ENCODE results near the gene PLGRKT. TPM values are rescaled to one million over a fixed set of nuclear protein-coding genes. Genes with fewer than 3 reads are reported as not detected.
"Not testable (repeated sequence)": the region's sequence is repeated elsewhere in the genome, so short reads cannot be mapped to it uniquely, and the experiment has no call there.

PLGRKT gene
- total RNA-seq, 1 experiment from 2014 or later = 30.9 TPM

DNA sequence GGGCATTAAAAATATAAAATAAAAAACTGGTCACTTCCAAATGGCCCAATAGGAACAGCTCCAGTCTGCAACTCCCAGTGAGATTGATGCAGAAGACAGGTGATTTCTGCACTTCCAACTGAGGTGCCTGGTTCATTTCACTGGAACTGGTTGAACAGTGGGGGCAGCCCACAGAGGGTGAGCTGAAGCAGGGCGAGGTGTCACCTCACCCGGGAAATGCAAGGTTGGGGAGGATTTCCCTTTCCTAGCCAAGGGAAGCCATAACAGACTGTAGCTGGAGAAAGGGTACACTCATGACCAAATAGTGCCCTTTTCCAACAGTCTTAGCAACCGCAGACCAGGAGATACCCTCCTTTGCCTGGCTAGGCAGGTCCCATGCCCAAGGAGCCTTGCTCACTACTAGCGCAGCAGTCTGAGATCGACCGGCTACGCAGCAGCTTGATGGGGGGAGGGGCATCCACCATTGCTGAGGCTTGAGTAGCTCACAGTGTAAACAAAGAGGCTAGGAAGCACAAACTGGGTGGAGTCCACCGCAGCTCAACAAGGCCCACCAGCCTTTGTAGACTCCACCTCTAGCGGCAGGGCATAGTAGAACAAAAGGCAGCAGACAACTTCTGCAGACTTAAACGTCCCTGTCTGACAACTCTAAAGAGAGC is 110.7 kb downstream of the PLGRKT start:
- TF ChIP-seq, protein P1, sequence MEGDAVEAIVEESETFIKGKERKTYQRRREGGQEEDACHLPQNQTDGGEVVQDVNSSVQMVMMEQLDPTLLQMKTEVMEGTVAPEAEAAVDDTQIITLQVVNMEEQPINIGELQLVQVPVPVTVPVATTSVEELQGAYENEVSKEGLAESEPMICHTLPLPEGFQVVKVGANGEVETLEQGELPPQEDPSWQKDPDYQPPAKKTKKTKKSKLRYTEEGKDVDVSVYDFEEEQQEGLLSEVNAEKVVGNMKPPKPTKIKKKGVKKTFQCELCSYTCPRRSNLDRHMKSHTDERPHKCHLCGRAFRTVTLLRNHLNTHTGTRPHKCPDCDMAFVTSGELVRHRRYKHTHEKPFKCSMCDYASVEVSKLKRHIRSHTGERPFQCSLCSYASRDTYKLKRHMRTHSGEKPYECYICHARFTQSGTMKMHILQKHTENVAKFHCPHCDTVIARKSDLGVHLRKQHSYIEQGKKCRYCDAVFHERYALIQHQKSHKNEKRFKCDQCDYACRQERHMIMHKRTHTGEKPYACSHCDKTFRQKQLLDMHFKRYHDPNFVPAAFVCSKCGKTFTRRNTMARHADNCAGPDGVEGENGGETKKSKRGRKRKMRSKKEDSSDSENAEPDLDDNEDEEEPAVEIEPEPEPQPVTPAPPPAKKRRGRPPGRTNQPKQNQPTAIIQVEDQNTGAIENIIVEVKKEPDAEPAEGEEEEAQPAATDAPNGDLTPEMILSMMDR (conservative IDR thresholded peaks at IDR 0.05; ENCODE audit: low read depth, low read length) = no peak
- no peak for TF ChIP-seq EZH2 (IDR thresholded peaks at IDR 0.05; ENCODE audit: borderline replicate concordance, low read depth, low read length, poor library complexity, severe bottlenecking)
- intact Hi-C loops (cut with micrococcal nuclease; ENCODE audit: unreplicated experiment) = no loop called here
- Histone ChIP-seq H3K36me3 (ENCODE audit: insufficient read depth, low read length, poor library complexity, severe bottlenecking) (no peaks in the 10 kb centered on the region), H3K4me1 (ENCODE audit: insufficient read depth, low read length, poor library complexity, severe bottlenecking) (no peaks in the 10 kb centered on the region), H3K9me3 (ENCODE audit: low read depth, low read length, poor library complexity, severe bottlenecking) (no peaks in the 10 kb centered on the region), H3K4me3 (ENCODE audit: low read depth, low read length, poor library complexity, severe bottlenecking) (no peak overlapping the region), H3K27ac (ENCODE audit: low read depth, low read length, poor library complexity, severe bottlenecking) (no peak overlapping the region), H3K27me3 (replicated peaks; ENCODE audit: insufficient read depth, low read depth, low read length, poor library complexity) (no peaks in the 10 kb centered on the region)
- no peak for DNase-seq (ENCODE audit: low spot score)
- ChIA-PET CTCF (no interaction called here), POLR2A (ENCODE audit: low non-redundant PET) (no interaction called here)
- no TSS peak for BruUV-seq (replicated peaks)

DNA sequence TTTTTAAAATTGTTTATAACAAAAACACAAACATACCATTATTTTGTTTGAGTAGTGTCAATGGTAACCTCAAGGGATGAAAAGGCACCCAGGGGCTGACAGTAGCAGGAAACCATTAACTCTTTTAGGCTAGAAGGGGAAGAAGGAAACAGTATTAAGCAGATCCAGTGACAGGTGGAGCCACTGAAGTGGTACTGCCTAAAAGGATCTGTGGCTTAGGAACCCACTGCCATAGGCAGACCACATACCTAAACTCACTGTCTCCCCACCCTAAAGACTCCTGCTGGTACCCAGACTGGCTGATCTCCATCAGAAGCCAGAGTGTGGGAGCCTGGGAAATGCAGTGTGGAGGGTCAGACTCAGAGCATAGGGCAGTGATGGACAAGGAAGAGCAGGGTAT is 111.5 kb downstream of the PLGRKT start:
- CTCF ChIA-PET = no interaction called here
- H3K4me1 ChIP-seq (ENCODE audit: insufficient read depth, low read length, poor library complexity, severe bottlenecking) = no peaks in the 10 kb centered on the region
- H3K4me3 ChIP-seq (ENCODE audit: low read depth, low read length, poor library complexity, severe bottlenecking) = no peak overlapping the region
- intact Hi-C loops (cut with micrococcal nuclease; ENCODE audit: unreplicated experiment) = no loop called here
- TF ChIP-seq, protein P1 (conservative IDR thresholded peaks at IDR 0.05; ENCODE audit: low read depth, low read length) = no peak
- TF ChIP-seq EZH2 (IDR thresholded peaks at IDR 0.05; ENCODE audit: borderline replicate concordance, low read depth, low read length, poor library complexity, severe bottlenecking) = no peak
- no peaks in the 10 kb centered on the region for H3K36me3 ChIP-seq (ENCODE audit: insufficient read depth, low read length, poor library complexity, severe bottlenecking)
- no peak for DNase-seq (ENCODE audit: low spot score)
- H3K27me3 ChIP-seq (replicated peaks; ENCODE audit: insufficient read depth, low read depth, low read length, poor library complexity) = no peaks in the 10 kb centered on the region
- H3K9me3 ChIP-seq (ENCODE audit: low read depth, low read length, poor library complexity, severe bottlenecking) = no peaks in the 10 kb centered on the region
- POLR2A ChIA-PET (ENCODE audit: low non-redundant PET) = no interaction called here
- BruUV-seq (replicated peaks) = no TSS peak
- no peak overlapping the region for H3K27ac ChIP-seq (ENCODE audit: low read depth, low read length, poor library complexity, severe bottlenecking)

DNA sequence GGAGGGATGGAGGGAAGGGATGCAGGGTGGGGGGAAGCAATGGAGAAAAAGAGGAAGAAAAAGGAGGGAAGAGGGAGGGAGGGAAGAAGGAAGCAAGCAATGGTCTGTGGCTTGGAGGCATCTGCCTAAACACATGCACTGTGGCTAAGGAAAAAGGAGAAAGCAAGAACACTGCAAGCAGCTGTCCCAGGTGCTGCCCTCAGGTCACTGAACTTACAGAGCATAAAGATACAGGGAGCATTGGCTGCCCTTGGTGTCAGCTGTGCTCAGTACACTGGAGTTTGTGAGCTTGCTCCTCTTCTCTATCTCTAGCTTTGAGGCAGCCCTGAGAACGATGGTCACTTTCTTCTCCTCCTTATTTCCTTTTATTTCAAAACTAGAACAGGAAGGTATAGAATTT is 116.1 kb downstream of the PLGRKT start:
- POLR2A ChIA-PET (ENCODE audit: low non-redundant PET); H3K4me3 ChIP-seq (ENCODE audit: low read depth, low read length, poor library complexity, severe bottlenecking); intact Hi-C loops (cut with micrococcal nuclease; ENCODE audit: unreplicated experiment); H3K27ac ChIP-seq (ENCODE audit: low read depth, low read length, poor library complexity, severe bottlenecking); H3K27me3 ChIP-seq (replicated peaks; ENCODE audit: insufficient read depth, low read depth, low read length, poor library complexity); H3K36me3 ChIP-seq (ENCODE audit: insufficient read depth, low read length, poor library complexity, severe bottlenecking); H3K9me3 ChIP-seq (ENCODE audit: low read depth, low read length, poor library complexity, severe bottlenecking); BruUV-seq (replicated peaks); H3K4me1 ChIP-seq (ENCODE audit: insufficient read depth, low read length, poor library complexity, severe bottlenecking); CTCF ChIA-PET; DNase-seq (ENCODE audit: low spot score): not testable (repeated sequence)

DNA sequence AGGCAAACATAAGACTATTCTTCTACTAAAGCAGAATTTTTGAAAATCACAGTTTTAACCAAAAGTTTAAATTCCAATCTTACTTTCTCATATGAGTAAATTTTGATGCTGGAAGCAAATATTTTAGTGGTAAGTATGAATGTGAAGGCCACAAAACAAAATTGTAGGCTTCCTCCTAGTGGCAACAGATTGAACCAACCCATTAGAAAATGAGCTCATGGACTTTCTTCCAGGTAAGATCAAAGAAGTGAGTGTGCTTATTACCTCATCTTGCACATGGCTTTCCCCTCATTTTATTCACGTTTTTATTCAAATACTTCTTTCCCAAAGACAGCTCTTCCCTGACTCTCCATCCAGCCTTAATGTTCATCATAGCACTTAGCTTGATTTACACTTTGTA is 116.7 kb downstream of the PLGRKT start:
- no peaks in the 10 kb centered on the region for H3K4me1 ChIP-seq (ENCODE audit: insufficient read depth, low read length, poor library complexity, severe bottlenecking)
- H3K27ac ChIP-seq (ENCODE audit: low read depth, low read length, poor library complexity, severe bottlenecking) = no peak overlapping the region
- no peaks in the 10 kb centered on the region for H3K27me3 ChIP-seq (replicated peaks; ENCODE audit: insufficient read depth, low read depth, low read length, poor library complexity)
- ChIA-PET CTCF (no interaction called here), POLR2A (ENCODE audit: low non-redundant PET) (no interaction called here)
- TF ChIP-seq, protein P1 (conservative IDR thresholded peaks at IDR 0.05; ENCODE audit: low read depth, low read length) = peak; percentile 27; the same call in 1 of the 2 replicates
- no peak for TF ChIP-seq EZH2 (IDR thresholded peaks at IDR 0.05; ENCODE audit: borderline replicate concordance, low read depth, low read length, poor library complexity, severe bottlenecking)
- H3K9me3 ChIP-seq (ENCODE audit: low read depth, low read length, poor library complexity, severe bottlenecking) = no peaks in the 10 kb centered on the region
- H3K4me3 ChIP-seq (ENCODE audit: low read depth, low read length, poor library complexity, severe bottlenecking) = no peak overlapping the region
- intact Hi-C loops (cut with micrococcal nuclease; ENCODE audit: unreplicated experiment) = no loop called here
- DNase-seq (ENCODE audit: low spot score) = no peak
- BruUV-seq (replicated peaks) = no TSS peak
- no peaks in the 10 kb centered on the region for H3K36me3 ChIP-seq (ENCODE audit: insufficient read depth, low read length, poor library complexity, severe bottlenecking)

DNA sequence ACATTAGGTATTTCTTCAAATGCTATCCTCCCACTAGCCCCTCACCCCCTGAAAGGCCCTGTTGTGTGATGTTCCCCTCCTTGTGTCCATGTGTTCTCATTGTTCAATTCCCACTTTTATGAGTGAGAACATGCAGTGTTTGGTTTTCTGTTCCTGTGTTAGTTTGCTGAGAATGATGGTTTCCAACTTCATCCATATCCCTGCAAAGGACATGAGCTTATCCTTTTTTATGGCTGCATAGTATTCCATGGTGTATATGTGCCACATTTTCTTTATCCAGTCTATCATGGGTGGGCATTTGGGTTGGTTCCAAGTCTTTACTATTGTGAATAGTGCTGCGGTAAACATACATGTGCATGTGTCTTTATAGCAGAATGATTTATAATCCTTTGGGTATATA is 121.3 kb downstream of the PLGRKT start:
- intact Hi-C loops (cut with micrococcal nuclease; ENCODE audit: unreplicated experiment) = loop anchor here (10.0 kb wide), 1 partner anchor 268 kb away; no protein-coding TSS in a partner anchor
- H3K9me3 ChIP-seq (ENCODE audit: low read depth, low read length, poor library complexity, severe bottlenecking); BruUV-seq (replicated peaks); H3K27ac ChIP-seq (ENCODE audit: low read depth, low read length, poor library complexity, severe bottlenecking); POLR2A ChIA-PET (ENCODE audit: low non-redundant PET); H3K36me3 ChIP-seq (ENCODE audit: insufficient read depth, low read length, poor library complexity, severe bottlenecking); H3K4me3 ChIP-seq (ENCODE audit: low read depth, low read length, poor library complexity, severe bottlenecking); DNase-seq (ENCODE audit: low spot score); H3K27me3 ChIP-seq (replicated peaks; ENCODE audit: insufficient read depth, low read depth, low read length, poor library complexity); CTCF ChIA-PET; H3K4me1 ChIP-seq (ENCODE audit: insufficient read depth, low read length, poor library complexity, severe bottlenecking): not testable (repeated sequence)
